GM23338 (cell line): ENCODE results near the gene ACYP2. TPM values are rescaled to one million over a fixed set of nuclear protein-coding genes. Genes with fewer than 3 reads are reported as not detected.

Source experiments
- ATAC-seq: fragments of 200-7000 bp; cut with Tn5 transposase; 3 replicates; pipeline ENCODE4 v1.9.1; 2020
- DNase-seq: peaks from one replicate; pipeline ENCODE4 v3.0.0-alpha.2; 2015; ENCODE audit warnings: low spot score
- H2AFZ ChIP-seq: fragments of 200-600 bp; sonication (generic); 2 replicates; pipeline ENCODE4 v1.8.0; 2016; ENCODE audit warnings: antibody characterized with exemption, mild to moderate bottlenecking, moderate library complexity
- H3F3A ChIP-seq: fragments of 200-600 bp; sonication (generic); replicated peaks from 2 replicates; pipeline ENCODE4 v1.8.0; 2017; ENCODE audit warnings: antibody characterized with exemption, mixed run types, low read depth
- H3K27ac ChIP-seq: fragments of 200-600 bp; sonication (generic); 2 replicates; pipeline ENCODE4 v1.6.1; 2016; ENCODE audit warnings: low read depth
- H3K27me3 ChIP-seq: fragments of 200-600 bp; sonication (generic); 2 replicates; pipeline ENCODE4 v1.8.0; 2016; ENCODE audit warnings: mild to moderate bottlenecking, mixed run types, moderate library complexity; ENCODE audit not compliant: insufficient read depth
- H3K36me3 ChIP-seq: fragments of 200-600 bp; sonication (generic); 2 replicates; pipeline ENCODE4 v1.8.0; 2016; ENCODE audit warnings: mild to moderate bottlenecking; ENCODE audit not compliant: insufficient read depth
- H3K4me1 ChIP-seq: fragments of 200-600 bp; sonication (generic); 2 replicates; pipeline ENCODE4 v1.8.0; 2016; ENCODE audit warnings: mild to moderate bottlenecking, moderate library complexity; ENCODE audit not compliant: insufficient read depth
- H3K4me2 ChIP-seq: fragments of 200-600 bp; sonication (generic); 2 replicates; pipeline ENCODE4 v1.7.1; 2017; ENCODE audit warnings: mixed run types
- H3K4me3 ChIP-seq: fragments of 200-600 bp; sonication (generic); 2 replicates; pipeline ENCODE4 v1.6.1; 2016; ENCODE audit warnings: mixed run types
- H3K79me2 ChIP-seq: fragments of 200-600 bp; sonication (generic); replicated peaks from 2 replicates; pipeline ENCODE4 v1.8.0; 2017; ENCODE audit warnings: mild to moderate bottlenecking; ENCODE audit not compliant: insufficient read depth
- H3K9me2 ChIP-seq: fragments of 200-600 bp; sonication (generic); 2 replicates; pipeline ENCODE4 v1.8.0; 2017; ENCODE audit not compliant: insufficient read depth
- H4K20me1 ChIP-seq: fragments of 200-600 bp; sonication (generic); replicated peaks from 2 replicates; pipeline ENCODE4 v1.8.0; 2017; ENCODE audit warnings: mild to moderate bottlenecking; ENCODE audit not compliant: insufficient read depth
- H3K27ac Mint-ChIP-seq: 2 replicates; pipeline ENCODE4 v1.8.0; 2020; ENCODE audit warnings: inconsistent platforms, mild to moderate bottlenecking, moderate library complexity, mixed read lengths
- H3K27me3 Mint-ChIP-seq: 3 replicates; pipeline ENCODE4 v1.8.0; 2022; ENCODE audit warnings: low read depth, mild to moderate bottlenecking, moderate library complexity, mixed read lengths, inconsistent platforms; ENCODE audit not compliant: insufficient read depth, poor library complexity
- H3K36me3 Mint-ChIP-seq: 3 replicates; pipeline ENCODE4 v1.8.0; 2021; ENCODE audit warnings: low read depth, mild to moderate bottlenecking, inconsistent platforms, moderate library complexity, mixed read lengths
- H3K4me1 Mint-ChIP-seq: 3 replicates; pipeline ENCODE4 v1.8.0; 2020; ENCODE audit warnings: mild to moderate bottlenecking, inconsistent platforms, mixed read lengths
- H3K4me3 Mint-ChIP-seq: 3 replicates; pipeline ENCODE4 v1.8.0; 2021; ENCODE audit warnings: moderate library complexity, mild to moderate bottlenecking, inconsistent platforms, mixed read lengths
- H3K9me3 Mint-ChIP-seq: 3 replicates; pipeline ENCODE4 v1.8.0; 2020; ENCODE audit warnings: moderate library complexity, mild to moderate bottlenecking, inconsistent platforms, mixed read lengths
- EZH2phosphoT487 ChIP-seq: fragments of 200-600 bp; sonication (generic); IDR thresholded peaks from one replicate; pipeline ENCODE4 v1.8.1; 2018; ENCODE audit warnings: antibody characterized with exemption; ENCODE audit not compliant: unreplicated experiment
- POLR2AphosphoS5 ChIP-seq: IDR thresholded peaks from 2 replicates; pipeline ENCODE4 v1.6.1; 2016; ENCODE audit warnings: antibody characterized with exemption, low read depth
- polyA plus RNA-seq: library from polyadenylated mRNA; unstranded; fragments of >200 nt; fragmentation: Nextera tagmentation; extraction: Ambion mirVana; gene quantifications from 2 replicates; pipeline ENCODE4 v1.2.1, GENCODE V29; 2016
- total RNA-seq: library from RNA; depleted of rRNA; stranded (reverse); fragments of >200 nt; shearing (Covaris generic); gene quantifications from 2 replicates; pipeline ENCODE4 v1.2.3, GENCODE V29; 2014
- TF ChIP-seq, protein P1 (sequence below): fragments of 250-450 bp; sonication (Bioruptor Pico); IDR thresholded peaks from 2 replicates; pipeline ENCODE4 v1.5.0; 2020; ENCODE audit warnings: mild to moderate bottlenecking, moderate library complexity
- TF ChIP-seq, protein P2 (sequence below): IDR thresholded peaks from 2 replicates; pipeline ENCODE4 v1.6.1; 2016; ENCODE audit warnings: antibody characterized with exemption
- TF ChIP-seq, protein P3 (sequence below), 2 experiments: fragments of 200-600 bp in 1 of 2; sonication (generic) in 1 of 2; conservative IDR thresholded peaks; 2 replicates each; pipeline versions ENCODE4 v1.5.1 to v1.6.1; 2016 to 2017; ENCODE audit warnings: antibody characterized with exemption in 2 of 2, low read depth in 2 of 2, mild to moderate bottlenecking in 2 of 2, moderate library complexity in 1 of 2

Gene ACYP2
- total and polyA plus RNA-seq, 2 experiments from 2014 or later: 2.3 to 15.5 TPM

DNA sequence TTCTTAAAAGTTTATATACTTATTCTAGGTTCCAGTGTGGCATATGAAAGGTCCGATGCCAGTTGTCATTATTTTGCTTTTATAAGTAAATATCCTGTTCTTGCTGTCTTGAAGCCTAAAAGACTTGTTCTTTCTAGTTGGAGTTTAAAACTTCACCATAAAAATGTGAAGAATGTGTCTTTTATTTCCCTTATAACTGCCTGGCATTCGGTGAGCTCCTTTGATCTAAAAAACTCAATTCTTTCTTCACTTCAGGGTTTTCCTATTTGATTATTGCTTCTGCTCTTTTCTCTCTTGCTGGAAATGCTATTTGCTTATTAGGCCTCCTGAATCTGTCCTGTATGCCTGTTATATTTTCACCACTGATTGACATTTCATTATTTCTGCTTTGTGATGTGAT lies 89.1 kb downstream of the ACYP2 start (continued):
- TF ChIP-seq, protein P1, sequence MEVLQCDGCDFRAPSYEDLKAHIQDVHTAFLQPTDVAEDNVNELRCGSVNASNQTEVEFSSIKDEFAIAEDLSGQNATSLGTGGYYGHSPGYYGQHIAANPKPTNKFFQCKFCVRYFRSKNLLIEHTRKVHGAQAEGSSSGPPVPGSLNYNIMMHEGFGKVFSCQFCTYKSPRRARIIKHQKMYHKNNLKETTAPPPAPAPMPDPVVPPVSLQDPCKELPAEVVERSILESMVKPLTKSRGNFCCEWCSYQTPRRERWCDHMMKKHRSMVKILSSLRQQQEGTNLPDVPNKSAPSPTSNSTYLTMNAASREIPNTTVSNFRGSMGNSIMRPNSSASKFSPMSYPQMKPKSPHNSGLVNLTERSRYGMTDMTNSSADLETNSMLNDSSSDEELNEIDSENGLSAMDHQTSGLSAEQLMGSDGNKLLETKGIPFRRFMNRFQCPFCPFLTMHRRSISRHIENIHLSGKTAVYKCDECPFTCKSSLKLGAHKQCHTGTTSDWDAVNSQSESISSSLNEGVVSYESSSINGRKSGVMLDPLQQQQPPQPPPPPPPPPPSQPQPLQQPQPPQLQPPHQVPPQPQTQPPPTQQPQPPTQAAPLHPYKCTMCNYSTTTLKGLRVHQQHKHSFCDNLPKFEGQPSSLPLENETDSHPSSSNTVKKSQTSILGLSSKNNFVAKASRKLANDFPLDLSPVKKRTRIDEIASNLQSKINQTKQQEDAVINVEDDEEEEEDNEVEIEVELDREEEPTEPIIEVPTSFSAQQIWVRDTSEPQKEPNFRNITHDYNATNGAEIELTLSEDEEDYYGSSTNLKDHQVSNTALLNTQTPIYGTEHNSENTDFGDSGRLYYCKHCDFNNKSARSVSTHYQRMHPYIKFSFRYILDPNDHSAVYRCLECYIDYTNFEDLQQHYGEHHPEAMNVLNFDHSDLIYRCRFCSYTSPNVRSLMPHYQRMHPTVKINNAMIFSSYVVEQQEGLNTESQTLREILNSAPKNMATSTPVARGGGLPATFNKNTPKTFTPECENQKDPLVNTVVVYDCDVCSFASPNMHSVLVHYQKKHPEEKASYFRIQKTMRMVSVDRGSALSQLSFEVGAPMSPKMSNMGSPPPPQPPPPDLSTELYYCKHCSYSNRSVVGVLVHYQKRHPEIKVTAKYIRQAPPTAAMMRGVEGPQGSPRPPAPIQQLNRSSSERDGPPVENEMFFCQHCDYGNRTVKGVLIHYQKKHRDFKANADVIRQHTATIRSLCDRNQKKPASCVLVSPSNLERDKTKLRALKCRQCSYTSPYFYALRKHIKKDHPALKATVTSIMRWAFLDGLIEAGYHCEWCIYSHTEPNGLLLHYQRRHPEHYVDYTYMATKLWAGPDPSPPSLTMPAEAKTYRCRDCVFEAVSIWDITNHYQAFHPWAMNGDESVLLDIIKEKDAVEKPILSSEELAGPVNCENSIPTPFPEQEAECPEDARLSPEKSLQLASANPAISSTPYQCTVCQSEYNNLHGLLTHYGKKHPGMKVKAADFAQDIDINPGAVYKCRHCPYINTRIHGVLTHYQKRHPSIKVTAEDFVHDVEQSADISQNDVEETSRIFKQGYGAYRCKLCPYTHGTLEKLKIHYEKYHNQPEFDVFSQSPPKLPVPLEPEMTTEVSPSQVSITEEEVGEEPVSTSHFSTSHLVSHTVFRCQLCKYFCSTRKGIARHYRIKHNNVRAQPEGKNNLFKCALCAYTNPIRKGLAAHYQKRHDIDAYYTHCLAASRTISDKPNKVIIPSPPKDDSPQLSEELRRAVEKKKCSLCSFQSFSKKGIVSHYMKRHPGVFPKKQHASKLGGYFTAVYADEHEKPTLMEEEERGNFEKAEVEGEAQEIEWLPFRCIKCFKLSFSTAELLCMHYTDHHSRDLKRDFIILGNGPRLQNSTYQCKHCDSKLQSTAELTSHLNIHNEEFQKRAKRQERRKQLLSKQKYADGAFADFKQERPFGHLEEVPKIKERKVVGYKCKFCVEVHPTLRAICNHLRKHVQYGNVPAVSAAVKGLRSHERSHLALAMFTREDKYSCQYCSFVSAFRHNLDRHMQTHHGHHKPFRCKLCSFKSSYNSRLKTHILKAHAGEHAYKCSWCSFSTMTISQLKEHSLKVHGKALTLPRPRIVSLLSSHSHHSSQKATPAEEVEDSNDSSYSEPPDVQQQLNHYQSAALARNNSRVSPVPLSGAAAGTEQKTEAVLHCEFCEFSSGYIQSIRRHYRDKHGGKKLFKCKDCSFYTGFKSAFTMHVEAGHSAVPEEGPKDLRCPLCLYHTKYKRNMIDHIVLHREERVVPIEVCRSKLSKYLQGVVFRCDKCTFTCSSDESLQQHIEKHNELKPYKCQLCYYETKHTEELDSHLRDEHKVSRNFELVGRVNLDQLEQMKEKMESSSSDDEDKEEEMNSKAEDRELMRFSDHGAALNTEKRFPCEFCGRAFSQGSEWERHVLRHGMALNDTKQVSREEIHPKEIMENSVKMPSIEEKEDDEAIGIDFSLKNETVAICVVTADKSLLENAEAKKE (CRISPR knock-in tag): no peak

DNA sequence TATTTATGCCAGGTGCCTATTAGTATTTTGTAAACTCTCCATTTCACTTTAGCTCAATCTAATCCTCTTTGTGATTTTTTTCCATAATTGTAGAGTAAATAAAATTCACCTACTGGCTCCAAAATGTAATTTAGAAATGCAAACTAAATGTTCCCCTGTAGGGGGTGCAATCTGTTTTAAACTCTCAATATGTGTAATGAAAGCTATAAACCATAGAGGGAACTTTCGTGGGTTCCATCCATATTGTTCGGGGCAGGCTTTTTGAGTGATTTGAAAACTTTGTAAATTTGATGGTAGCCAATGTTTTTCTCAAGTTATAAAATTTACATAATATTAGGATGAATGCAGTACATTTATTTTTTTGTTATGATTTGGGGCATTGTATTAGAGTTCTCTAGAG lies 91.2 kb downstream of the ACYP2 start:
- DNase-seq (peak; percentile 43), ATAC-seq (no peak)
- Histone ChIP-seq H3K79me2 (no peaks in the 10 kb centered on the region), H4K20me1 (no peaks in the 10 kb centered on the region), H3K27me3 (no peaks in the 10 kb centered on the region), H3K36me3 (no peaks in the 10 kb centered on the region), H3K27ac (no peak overlapping the region), H3K4me1 (no peaks in the 10 kb centered on the region), H3K4me3 (no peak overlapping the region), H3K4me2 (no peak overlapping the region), H2AFZ (no peak overlapping the region), H3F3A (no peaks in the 10 kb centered on the region), H3K9me2 (no peaks in the 10 kb centered on the region)
- Mint-ChIP-seq H3K27me3 (no peaks in the 10 kb centered on the region), H3K27ac (no peak overlapping the region), H3K4me3 (no peak overlapping the region), H3K4me1 (no peaks in the 10 kb centered on the region), H3K36me3 (no peaks in the 10 kb centered on the region), H3K9me3 (0 out of 3 replicates have a peak, but pooled peaks cover 3% of the 10 kb centered on the region)
- TF ChIP-seq, protein P2, sequence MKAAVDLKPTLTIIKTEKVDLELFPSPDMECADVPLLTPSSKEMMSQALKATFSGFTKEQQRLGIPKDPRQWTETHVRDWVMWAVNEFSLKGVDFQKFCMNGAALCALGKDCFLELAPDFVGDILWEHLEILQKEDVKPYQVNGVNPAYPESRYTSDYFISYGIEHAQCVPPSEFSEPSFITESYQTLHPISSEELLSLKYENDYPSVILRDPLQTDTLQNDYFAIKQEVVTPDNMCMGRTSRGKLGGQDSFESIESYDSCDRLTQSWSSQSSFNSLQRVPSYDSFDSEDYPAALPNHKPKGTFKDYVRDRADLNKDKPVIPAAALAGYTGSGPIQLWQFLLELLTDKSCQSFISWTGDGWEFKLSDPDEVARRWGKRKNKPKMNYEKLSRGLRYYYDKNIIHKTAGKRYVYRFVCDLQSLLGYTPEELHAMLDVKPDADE: no peak
- TF ChIP-seq POLR2AphosphoS5 (no peak), EZH2phosphoT487 (no peak)
- TF ChIP-seq, protein P3, sequence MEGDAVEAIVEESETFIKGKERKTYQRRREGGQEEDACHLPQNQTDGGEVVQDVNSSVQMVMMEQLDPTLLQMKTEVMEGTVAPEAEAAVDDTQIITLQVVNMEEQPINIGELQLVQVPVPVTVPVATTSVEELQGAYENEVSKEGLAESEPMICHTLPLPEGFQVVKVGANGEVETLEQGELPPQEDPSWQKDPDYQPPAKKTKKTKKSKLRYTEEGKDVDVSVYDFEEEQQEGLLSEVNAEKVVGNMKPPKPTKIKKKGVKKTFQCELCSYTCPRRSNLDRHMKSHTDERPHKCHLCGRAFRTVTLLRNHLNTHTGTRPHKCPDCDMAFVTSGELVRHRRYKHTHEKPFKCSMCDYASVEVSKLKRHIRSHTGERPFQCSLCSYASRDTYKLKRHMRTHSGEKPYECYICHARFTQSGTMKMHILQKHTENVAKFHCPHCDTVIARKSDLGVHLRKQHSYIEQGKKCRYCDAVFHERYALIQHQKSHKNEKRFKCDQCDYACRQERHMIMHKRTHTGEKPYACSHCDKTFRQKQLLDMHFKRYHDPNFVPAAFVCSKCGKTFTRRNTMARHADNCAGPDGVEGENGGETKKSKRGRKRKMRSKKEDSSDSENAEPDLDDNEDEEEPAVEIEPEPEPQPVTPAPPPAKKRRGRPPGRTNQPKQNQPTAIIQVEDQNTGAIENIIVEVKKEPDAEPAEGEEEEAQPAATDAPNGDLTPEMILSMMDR (conservative IDR thresholded peaks at IDR 0.05; ENCODE audit: low read depth in 2 of 2): peak; percentile 47 to 71; a peak in 3 of 4 replicates
- TF ChIP-seq, protein P1 (CRISPR knock-in tag): no peak
